ENCODE data around the gene MAML1.
A peak's percentile ranks its signal among the peaks of the same experiment; 100 is the strongest.
"Not testable (repeated sequence)": the region's sequence is repeated elsewhere in the genome, so short reads cannot be mapped to it uniquely, and the experiment has no call there.

MAML1 gene

DNA sequence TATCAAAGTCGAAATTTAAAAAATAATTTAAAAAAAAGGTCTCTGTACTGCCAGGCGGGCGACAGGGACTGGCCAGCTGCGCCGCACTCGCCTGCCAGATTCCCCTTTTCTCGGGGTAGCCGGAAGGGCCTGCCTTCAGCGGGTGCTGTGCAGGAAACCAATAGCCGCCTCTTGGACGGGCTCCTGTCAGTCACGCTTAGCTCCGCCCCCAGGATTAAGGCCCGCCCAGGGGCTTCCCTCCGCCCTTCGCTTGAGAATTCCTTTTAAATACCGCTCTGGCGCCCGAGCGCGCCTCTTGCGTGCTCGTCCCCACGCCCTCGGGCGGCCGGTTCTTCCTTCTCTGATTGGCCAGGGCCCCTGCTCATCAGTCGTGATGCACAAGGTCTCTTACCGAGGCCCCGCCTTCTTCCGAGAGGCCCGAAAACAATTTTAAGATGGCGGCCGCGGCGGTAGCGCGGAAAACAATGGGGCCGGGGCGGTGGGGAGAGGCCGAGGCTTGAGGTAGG is at the start of gene MAML1:
Gene MAML1, plus strand, starts transcription at position 411 of the 506 bp plus-strand sequence. CDS start 291 bp downstream, outside the sequence.
- DNase-seq, result peak; percentile 100

- not testable (repeated sequence) for DNase-seq
Observed at GRCh38 chr5:179689212-179689611, 43.4 kb upstream of the MAML1 start.

DNA sequence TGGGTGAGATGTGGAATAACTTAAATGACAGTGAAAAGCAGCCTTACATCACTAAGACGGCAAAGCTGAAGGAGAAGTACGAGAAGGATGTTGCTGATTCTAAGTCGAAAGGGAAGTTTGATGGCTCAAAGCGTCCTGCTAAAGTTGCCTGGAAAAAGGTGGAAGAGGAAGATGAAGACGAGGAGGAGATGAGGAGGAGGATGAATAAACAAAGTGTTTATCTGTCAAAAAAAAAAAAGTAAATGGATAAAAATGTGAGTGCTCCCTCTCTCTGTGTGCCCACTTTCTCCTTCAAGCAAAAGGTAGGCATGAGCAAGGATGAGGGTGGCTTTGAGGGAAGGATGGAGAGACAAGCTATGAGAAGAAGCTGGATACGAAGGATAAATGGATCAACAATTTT is 38.1 kb upstream of the MAML1 start:
- DNase-seq, result no peak

GRCh38 chr5:179696603-179697002 is 36.0 kb upstream of the MAML1 start:
- DNase-seq, result no peak

- DNase-seq, result no peak
Observed at GRCh38 chr5:179697108-179697507, 35.5 kb upstream of the MAML1 start.

- not testable (repeated sequence) for DNase-seq
Observed at GRCh38 chr5:179697543-179697942, 35.1 kb upstream of the MAML1 start.

- DNase-seq, result peak; percentile 99
Observed at GRCh38 chr5:179697993-179698934, 34.4 kb upstream of the MAML1 start.

- DNase-seq, result no peak
Observed at GRCh38 chr5:179698935-179699615, 33.5 kb upstream of the MAML1 start, which contains the start of gene CANX. Gene CANX, plus strand, starts transcription at chr5:179698967. Its CDS starts 6,715 bp downstream, at chr5:179705682.

- DNase-seq, result peak; percentile 23
Observed at GRCh38 chr5:179699616-179700237, 32.9 kb upstream of the MAML1 start.

DNA sequence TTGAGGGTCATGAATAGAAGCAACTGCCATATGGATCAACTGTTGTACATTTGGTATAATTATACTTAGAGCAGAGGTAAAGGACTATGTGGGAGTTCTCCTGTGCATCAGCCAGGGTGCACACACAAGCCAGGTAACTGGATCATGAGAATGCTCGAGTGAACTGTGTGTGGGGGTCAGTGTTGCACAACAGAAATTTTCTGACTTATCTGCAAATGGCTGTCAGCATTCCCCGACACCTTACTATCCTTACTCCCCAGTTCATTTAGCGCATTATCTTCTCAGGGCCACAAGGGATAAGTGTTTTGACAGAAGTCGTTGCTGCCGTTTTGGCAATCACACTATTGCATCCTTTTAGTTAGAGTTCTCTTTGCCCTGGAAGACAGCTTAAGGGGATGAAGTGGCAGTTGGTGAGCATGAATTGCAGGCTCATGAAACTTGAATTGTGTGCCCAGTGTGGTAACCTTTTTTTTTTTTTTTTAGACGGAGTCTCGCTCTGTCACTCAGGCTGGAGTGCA is 32.2 kb upstream of the MAML1 start:
- DNase-seq, result no peak

GRCh38 chr5:179716286-179716685 is 16.3 kb upstream of the MAML1 start:
- DNase-seq, result no peak

GRCh38 chr5:179720222-179720621 is 12.4 kb upstream of the MAML1 start:
- DNase-seq, result no peak

DNA sequence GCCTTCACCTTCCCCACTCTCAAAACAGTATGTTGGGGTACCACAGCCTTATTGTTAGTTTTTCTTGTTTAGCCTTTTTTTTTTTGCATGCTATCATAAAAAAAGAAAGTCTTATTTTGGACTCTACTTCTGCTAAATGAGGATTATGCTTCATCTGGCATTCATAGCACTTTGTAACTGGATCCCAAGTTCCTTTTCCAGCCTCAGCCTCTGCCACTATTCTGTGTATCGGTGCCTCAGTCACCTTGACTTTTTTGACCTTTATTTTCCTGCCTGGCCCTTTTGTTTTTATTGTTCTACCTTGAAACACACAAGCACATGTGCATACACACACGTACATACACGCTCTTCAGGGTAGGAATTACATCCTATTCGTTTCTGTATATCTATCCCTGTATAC is 8.5 kb upstream of the MAML1 start:
- no peak for DNase-seq

- DNase-seq, result no peak
Observed at GRCh38 chr5:179727106-179727505, 5.5 kb upstream of the MAML1 start.

DNA sequence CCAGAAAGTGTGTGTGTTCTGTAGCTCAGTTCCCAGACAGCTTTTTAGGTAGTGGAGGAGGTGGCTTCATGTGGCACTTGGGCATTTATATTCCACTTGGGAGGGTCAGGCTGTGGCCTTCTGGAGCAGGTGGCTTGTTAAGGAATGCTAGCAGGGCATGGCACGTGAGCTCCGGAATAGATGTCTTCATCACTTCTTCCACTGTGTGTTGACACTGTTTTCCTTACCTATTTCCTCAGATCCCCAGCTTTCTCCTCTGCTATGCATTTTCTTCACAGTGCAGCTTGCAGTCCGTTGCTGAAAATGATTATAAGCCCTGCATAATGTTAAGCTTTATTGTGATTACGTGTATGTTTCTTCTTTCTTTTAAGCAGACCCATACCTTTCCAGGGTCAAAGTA is 3.3 kb upstream of the MAML1 start:
- DNase-seq, result no peak

- no peak for DNase-seq
Observed at GRCh38 chr5:179729727-179730126, 2.9 kb upstream of the MAML1 start.

- DNase-seq, result no peak
Observed at GRCh38 chr5:179730356-179730755, 2.3 kb upstream of the MAML1 start.

DNA sequence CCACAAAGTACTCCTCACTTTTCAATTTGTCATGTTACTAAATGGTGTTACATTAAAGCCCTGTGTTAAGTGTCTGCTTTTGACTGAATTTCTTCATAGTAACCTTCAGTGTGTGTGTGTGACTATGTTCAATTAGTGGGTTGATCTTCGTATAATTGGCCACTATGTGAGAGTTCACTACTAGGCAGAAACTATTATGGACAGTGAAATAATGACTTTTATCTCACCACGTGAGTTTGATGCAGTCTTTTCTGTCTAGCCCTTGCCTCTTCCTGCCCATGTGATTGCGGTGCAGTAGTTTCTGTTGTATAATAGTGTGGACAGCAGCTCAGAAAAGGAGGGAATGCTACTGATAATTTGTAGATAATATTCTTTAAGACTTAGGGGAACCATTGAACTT is 1.8 kb upstream of the MAML1 start:
- DNase-seq, result no peak

GRCh38 chr5:179731791-179732411 is 721 bp upstream of the MAML1 start:
- DNase-seq, result no peak

GRCh38 chr5:179732918-179733771 is 523 bp downstream of the MAML1 start:
- no peak for DNase-seq

- DNase-seq, result no peak
Observed at GRCh38 chr5:179733772-179734126, 1.1 kb downstream of the MAML1 start.
